GM12891 (cell line): Measurements from ENCODE around the gene CTNNA3.

ENCODE experiments used
- PAX5 ChIP-seq: IDR thresholded peaks from 2 replicates; pipeline ENCODE4 v1.6.1; 2011; ENCODE audit warnings: low read length, moderate library complexity, mild to moderate bottlenecking; ENCODE audit not compliant: insufficient read depth, severe bottlenecking
- POLR2A ChIP-seq: IDR thresholded peaks from 2 replicates; pipeline ENCODE4 v1.6.1; 2011; ENCODE audit warnings: low read depth, low read length, control low read depth
- POLR2AphosphoS5 ChIP-seq: IDR thresholded peaks from 2 replicates; pipeline ENCODE4 v1.6.1; 2011; ENCODE audit warnings: low read depth, low read length, control low read depth
- POU2F2 ChIP-seq: IDR thresholded peaks from 2 replicates; pipeline ENCODE4 v1.6.1; 2011; ENCODE audit warnings: low read depth, mild to moderate bottlenecking, control low read depth, low read length, moderate library complexity
- SPI1 ChIP-seq: IDR thresholded peaks from 2 replicates; pipeline ENCODE4 v1.6.1; 2011; ENCODE audit warnings: low read depth, low read length, control low read depth
- TAF1 ChIP-seq: IDR thresholded peaks from 2 replicates; pipeline ENCODE4 v1.6.1; 2011; ENCODE audit warnings: low read depth, low read length, control low read depth

GRCh38 chr10:66649626-66650025 lies 1046.4 kb downstream of the CTNNA3 start:
- TF ChIP-seq POLR2AphosphoS5 (no peak), POLR2A (no peak), SPI1 (no peak), TAF1 (no peak), PAX5 (no peak), POU2F2 (no peak)
